HG03139 (cell line): ENCODE results near the gene SCAF11.
"Not testable (repeated sequence)": the region's sequence is repeated elsewhere in the genome, so short reads cannot be mapped to it uniquely, and the experiment has no call there.

Experiments
- ATAC-seq: cut with Tn5 transposase; IDR thresholded peaks from one replicate; pipeline ENCODE4 v1.9.1; 2021; ENCODE audit not compliant: unreplicated experiment

SCAF11 gene, protein sequence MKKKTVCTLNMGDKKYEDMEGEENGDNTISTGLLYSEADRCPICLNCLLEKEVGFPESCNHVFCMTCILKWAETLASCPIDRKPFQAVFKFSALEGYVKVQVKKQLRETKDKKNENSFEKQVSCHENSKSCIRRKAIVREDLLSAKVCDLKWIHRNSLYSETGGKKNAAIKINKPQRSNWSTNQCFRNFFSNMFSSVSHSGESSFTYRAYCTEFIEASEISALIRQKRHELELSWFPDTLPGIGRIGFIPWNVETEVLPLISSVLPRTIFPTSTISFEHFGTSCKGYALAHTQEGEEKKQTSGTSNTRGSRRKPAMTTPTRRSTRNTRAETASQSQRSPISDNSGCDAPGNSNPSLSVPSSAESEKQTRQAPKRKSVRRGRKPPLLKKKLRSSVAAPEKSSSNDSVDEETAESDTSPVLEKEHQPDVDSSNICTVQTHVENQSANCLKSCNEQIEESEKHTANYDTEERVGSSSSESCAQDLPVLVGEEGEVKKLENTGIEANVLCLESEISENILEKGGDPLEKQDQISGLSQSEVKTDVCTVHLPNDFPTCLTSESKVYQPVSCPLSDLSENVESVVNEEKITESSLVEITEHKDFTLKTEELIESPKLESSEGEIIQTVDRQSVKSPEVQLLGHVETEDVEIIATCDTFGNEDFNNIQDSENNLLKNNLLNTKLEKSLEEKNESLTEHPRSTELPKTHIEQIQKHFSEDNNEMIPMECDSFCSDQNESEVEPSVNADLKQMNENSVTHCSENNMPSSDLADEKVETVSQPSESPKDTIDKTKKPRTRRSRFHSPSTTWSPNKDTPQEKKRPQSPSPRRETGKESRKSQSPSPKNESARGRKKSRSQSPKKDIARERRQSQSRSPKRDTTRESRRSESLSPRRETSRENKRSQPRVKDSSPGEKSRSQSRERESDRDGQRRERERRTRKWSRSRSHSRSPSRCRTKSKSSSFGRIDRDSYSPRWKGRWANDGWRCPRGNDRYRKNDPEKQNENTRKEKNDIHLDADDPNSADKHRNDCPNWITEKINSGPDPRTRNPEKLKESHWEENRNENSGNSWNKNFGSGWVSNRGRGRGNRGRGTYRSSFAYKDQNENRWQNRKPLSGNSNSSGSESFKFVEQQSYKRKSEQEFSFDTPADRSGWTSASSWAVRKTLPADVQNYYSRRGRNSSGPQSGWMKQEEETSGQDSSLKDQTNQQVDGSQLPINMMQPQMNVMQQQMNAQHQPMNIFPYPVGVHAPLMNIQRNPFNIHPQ (N-terminal part only)

GRCh38 chr12:45990468-45991283 lies at the start of gene SCAF11:
TSS of gene SCAF11 (minus strand) at chr12:45990574. CDS start at chr12:45964167, 26,407 bp downstream.
- ATAC-seq, result peak; percentile 69

DNA sequence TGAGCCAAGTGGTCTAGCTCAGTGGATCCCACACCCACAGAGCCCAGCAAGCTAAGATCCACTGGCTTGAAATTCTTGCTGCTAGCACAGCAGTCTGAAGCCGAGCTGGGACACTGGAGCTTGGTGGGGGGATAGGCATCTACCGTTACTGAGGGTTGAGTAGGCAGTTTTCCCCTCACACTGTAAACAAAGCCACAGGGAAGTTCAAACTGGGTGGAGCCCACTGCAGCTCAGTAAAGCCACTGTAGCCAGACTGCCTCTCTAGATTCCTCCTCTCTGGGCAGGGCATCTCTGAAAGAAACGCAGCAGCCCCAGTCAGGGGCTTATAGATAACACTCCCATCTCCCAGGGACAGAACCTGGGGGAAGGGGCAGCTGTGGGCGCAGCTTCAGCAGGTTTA lies 46.7 kb upstream of the SCAF11 start:
- not testable (repeated sequence) for ATAC-seq

- no peak for ATAC-seq
Observed at GRCh38 chr12:46027172-46027571, 36.8 kb upstream of the SCAF11 start.

GRCh38 chr12:46024099-46024498 lies 33.7 kb upstream of the SCAF11 start:
- no peak for ATAC-seq

DNA sequence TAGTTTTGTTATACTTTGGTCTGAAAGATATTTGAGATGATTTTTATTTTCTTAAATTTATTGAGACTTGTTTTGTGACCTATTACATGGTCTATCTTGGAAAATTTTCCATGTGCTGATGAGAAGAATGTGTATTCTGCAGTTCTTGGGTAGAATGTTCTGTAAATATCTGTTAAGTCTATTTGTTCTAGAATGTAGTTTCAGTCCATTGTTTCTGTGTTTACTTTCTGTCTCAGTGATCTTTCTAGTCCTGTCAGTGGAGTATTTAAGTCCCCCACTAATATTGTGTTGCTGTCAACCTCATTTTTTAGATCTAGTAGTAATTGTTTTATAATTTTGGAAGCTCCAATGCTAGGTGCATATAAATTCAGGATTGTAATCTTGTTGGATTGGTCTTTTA lies 30.4 kb upstream of the SCAF11 start:
- no peak for ATAC-seq

- ATAC-seq, result not testable (repeated sequence)
Observed at GRCh38 chr12:46018712-46019111, 28.3 kb upstream of the SCAF11 start.

DNA sequence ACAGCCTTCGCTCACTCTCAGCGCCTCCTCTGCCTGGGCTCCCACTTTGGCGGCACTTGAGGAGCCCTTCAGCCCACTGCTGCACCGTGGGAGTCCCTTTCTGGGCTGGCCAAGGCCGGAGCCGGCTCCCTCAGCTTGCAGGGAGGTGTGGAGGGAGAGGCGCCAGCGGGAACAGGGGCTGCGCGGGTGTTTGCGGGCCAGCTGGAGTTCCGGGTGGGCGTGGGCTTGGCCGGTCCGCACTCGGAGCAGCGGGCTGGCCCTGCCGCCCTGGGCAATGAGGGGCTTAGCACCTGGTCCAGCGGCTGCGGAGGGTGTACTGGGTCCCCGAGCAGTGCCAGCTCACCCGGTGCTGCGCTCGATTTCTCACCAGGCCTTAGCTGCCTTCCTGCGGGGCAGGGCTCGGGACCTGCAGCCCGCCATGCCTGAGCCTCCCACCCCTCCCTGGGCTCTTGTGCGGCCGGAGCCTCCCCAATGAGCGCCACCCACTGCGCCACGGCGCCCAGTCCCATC lies 27.5 kb upstream of the SCAF11 start:
- not testable (repeated sequence) for ATAC-seq

GRCh38 chr12:46005823-46006222 lies 15.4 kb upstream of the SCAF11 start:
- ATAC-seq, result no peak

- ATAC-seq, result no peak
Observed at GRCh38 chr12:46005151-46005797, 14.9 kb upstream of the SCAF11 start.

- no peak for ATAC-seq
Observed at GRCh38 chr12:46004715-46005114, 14.3 kb upstream of the SCAF11 start.

- ATAC-seq, result not testable (repeated sequence)
Observed at GRCh38 chr12:46000076-46000475, 9.7 kb upstream of the SCAF11 start.

DNA sequence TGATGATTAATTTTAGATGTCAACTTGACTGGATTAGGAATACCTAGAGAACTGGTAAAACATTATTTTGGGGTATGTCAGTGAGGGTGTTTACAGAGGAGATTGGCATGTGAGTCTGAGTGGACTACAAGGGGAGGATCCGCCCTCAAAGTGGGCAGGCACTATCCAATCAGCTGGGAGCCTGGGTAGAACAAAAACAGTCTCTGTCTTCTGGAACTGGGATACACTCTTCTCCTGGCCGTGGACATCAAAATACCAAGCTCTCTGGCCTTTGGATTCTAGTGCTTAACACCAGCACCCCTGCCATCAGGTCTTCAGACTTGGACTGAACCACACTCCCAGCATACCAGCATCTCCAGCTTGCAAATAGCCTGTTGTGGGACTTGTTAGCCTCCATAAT lies 4.4 kb upstream of the SCAF11 start:
- no peak for ATAC-seq

DNA sequence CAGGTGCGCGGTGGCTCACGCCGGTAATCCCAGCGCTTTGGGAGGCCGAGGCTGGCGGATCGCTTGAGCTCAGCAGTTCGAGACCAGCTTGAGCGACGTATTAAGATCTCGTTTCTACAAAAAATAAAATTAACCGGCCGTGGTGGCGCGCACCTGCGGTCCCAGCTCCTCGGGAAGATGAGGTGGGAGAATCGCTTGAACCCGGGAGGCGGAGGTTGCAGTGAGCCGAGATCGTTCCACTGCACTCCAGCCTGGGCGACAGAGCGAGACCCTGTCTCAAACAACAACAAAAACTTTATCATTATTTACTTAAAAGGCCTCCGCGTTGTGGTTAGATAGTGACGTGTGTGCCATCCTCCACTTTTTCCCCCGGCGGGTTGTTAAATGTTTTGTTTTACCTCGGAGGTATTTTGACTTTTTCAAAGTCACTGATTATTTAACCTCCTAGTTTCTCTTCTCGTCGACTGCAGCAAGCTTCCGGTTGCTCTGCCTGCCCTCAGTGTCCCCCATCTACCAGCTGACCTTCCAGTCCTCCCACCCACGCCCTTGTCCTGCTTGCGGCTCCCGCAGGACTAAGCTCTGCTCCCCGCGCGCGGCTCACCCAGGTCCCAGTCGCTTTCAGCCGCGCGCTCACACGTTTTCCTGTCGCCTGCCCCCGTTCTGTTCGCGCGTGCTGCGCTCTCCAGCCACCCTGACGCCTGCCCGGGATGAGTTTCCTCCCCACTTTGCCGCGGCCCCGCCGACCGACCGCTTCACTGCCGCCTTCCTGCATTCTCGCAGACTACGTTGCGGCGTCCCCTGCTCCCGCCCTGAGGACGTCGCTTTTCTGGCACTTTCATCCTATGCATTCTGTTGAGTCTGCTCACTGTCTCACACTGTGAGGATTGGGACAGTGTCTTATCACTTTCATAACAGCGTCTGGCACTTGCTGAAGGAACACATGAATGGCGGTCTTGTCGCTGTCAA lies 1.2 kb upstream of the SCAF11 start:
- ATAC-seq, result no peak

DNA sequence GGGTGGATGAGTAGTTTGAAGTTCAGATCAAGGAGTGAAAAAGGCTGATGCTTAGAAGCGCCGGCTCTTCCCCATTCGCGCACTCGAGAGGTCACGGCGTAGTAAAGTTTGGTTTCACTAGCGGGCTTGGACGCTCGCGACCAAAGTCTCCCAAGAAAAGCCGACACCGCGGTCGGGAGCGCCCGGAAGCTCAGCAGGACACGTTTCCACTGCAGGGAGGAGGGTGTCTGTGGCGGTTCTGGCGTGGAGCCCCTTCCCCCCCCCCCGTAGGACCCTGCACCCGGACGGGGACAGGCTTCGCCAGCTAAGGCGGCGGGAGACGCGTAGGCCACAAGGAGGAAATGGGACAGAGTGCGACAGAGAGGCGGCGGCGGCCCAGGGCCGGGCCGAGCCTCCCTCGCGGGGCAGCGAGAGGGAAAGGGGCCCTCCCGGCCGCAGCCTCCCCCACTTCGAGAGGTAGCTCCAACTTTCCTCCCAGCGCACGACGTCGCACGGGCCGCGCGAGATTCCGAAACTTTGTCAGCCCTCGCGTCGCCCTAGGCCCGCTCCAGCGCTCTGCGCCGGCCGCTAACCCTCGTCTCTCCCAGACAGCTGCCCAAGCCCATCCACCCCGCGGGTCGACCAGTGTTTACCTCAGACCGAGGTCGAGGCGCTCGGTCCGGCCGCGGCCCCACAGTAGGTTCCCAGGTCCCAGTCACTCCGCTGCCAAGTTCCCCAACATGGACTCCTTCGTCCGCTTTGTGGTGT lies 480 bp downstream of the SCAF11 start:
- peak; percentile 24 for ATAC-seq

GRCh38 chr12:45989287-45989686 lies 1.1 kb downstream of the SCAF11 start:
- ATAC-seq, result no peak

DNA sequence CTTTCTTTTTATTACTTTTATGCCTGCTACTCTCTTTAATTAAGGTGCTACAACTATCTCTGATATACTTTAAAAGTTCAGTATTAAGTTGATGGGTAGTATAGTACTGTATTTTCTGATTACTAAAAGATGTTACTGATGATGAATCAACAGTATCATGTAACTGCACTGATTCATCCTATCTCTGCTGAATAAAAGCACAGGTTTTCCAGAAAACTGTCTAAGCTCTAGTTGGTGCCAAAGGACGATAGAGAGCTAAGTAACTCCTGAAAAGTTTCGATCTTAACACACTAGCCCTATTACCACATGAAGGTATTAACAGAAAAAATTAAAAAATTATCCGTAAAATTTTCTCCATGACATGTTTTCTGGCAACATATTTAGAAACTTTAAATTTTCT lies 2.1 kb downstream of the SCAF11 start:
- ATAC-seq, result no peak

DNA sequence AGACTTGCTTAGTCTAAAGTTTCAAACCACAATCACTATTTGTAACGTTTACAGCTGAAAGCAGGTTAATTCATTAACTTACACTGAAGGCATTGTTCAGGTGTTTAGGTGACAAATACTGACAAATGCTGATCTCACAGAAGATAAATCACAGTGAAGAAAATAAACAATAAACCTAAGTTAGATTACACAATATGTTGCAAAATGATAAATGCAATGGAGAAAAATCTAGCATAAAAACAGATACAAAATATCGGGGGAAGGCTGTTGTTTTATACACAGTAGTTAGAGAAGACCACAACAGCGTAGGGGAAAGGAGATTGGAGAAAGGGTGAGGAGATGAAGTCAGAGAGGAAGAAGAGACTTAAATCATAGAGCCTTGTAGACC lies 3.0 kb downstream of the SCAF11 start:
- no peak for ATAC-seq
